Measurements from ENCODE around the gene C5orf52.

DNA sequence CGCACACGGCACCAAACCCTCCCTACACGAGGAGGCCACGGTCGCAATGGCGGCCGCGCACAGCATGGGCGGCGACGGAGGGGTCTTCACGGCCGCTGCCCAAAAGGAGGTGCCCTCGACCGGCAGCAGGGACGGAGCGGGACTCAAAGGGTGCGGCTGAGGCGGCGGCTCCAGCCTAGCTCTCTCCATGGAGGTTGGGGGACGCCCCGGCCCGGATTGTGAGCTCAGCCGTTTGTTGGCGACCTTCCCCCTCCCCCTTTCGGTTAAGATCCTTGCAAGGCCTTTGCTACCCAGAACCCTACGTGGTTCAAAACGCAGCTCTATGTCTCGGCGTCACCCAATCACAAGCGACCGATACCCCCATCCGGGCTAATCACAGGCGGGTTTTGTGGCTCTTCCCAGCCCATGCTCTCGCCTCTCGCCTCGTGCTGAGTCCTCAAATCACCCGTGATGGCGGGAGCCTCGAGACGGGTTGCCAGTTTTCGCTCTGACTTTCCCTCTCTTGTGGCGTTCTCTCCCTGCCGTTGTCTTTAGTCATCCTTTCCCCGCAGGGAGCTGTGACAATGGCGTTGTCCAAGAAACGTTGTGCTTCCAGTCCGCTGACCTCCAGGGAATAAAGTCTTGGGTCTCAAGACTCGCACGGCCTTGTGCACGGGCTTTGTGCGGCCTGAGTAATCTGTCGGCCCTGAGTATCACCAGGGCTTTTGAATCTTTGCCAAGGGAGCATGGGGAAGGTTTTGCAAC lies 19.5 kb downstream of the C5orf52 start:
- no peak for TF ChIP-seq POLR2A (IDR thresholded peaks at IDR 0.05)
- TF ChIP-seq, protein P1, sequence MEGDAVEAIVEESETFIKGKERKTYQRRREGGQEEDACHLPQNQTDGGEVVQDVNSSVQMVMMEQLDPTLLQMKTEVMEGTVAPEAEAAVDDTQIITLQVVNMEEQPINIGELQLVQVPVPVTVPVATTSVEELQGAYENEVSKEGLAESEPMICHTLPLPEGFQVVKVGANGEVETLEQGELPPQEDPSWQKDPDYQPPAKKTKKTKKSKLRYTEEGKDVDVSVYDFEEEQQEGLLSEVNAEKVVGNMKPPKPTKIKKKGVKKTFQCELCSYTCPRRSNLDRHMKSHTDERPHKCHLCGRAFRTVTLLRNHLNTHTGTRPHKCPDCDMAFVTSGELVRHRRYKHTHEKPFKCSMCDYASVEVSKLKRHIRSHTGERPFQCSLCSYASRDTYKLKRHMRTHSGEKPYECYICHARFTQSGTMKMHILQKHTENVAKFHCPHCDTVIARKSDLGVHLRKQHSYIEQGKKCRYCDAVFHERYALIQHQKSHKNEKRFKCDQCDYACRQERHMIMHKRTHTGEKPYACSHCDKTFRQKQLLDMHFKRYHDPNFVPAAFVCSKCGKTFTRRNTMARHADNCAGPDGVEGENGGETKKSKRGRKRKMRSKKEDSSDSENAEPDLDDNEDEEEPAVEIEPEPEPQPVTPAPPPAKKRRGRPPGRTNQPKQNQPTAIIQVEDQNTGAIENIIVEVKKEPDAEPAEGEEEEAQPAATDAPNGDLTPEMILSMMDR (IDR thresholded peaks at IDR 0.05), result no peak

All from transverse colon (tissue), 3 donors.